ENCODE measurements around the gene FOSL2. TPM values are rescaled to one million over a fixed set of nuclear protein-coding genes. Genes with fewer than 3 reads are reported as not detected.
A peak's percentile ranks its signal among the peaks of the same experiment; 100 is the strongest.

FOSL2 gene
- total and polyA plus RNA-seq, 7 donors: 20.1 to 278 (median 74.7) TPM

DNA sequence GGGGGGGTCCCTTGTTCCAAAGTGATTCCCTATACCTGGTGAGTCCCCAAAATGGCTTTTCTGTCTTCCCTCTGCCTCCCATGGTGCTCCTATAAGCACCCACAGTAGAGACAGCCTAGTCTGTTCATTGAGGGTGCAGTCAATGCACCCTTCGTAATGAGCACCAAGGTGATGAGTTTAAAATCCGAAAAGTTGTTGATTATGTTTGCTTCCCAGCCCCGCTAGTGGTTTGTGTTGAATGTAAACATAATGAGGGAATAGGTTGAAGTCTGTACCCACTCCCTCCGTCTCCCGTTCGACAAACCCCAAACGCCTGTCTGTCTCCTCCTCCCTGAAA, 2.3 kb downstream of the FOSL2 start:
- intact Hi-C loops (cut with DNase I): loop anchor here (2.0 to 10.0 kb wide), 8 partner anchors 52 to 690 kb away; partner anchors contain the start of genes MRPL33 (in 2 of the 2), BABAM2 (in 1 of the 2) and RBKS (in 1 of the 2)
- peaks cover 0 to 11% of the 10 kb centered on the region in 2 donors for H3K36me3 ChIP-seq (ENCODE audit: insufficient read depth in 1 of 2, low read depth in 1 of 2)
- ATAC-seq (no peak), DNase-seq (no peak)
- peak overlapping the region; percentile 100 for H3K27ac ChIP-seq
- peak overlapping the region; percentile 100 for H3K4me3 ChIP-seq
- no peaks in the 10 kb centered on the region for H3K9me3 ChIP-seq
- no peaks in the 10 kb centered on the region for H3K27me3 ChIP-seq (ENCODE audit: insufficient read depth in 3 of 3, low read length in 2 of 3)
- WGBS, 3 donors: 2 to 7% (median 4%) methylated on average over 7 of the region's 7 CpGs
- TF ChIP-seq, protein P1, sequence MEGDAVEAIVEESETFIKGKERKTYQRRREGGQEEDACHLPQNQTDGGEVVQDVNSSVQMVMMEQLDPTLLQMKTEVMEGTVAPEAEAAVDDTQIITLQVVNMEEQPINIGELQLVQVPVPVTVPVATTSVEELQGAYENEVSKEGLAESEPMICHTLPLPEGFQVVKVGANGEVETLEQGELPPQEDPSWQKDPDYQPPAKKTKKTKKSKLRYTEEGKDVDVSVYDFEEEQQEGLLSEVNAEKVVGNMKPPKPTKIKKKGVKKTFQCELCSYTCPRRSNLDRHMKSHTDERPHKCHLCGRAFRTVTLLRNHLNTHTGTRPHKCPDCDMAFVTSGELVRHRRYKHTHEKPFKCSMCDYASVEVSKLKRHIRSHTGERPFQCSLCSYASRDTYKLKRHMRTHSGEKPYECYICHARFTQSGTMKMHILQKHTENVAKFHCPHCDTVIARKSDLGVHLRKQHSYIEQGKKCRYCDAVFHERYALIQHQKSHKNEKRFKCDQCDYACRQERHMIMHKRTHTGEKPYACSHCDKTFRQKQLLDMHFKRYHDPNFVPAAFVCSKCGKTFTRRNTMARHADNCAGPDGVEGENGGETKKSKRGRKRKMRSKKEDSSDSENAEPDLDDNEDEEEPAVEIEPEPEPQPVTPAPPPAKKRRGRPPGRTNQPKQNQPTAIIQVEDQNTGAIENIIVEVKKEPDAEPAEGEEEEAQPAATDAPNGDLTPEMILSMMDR (IDR thresholded peaks at IDR 0.05): no peak
- peaks cover 27% of the 10 kb centered on the region for H3K4me1 ChIP-seq

DNA sequence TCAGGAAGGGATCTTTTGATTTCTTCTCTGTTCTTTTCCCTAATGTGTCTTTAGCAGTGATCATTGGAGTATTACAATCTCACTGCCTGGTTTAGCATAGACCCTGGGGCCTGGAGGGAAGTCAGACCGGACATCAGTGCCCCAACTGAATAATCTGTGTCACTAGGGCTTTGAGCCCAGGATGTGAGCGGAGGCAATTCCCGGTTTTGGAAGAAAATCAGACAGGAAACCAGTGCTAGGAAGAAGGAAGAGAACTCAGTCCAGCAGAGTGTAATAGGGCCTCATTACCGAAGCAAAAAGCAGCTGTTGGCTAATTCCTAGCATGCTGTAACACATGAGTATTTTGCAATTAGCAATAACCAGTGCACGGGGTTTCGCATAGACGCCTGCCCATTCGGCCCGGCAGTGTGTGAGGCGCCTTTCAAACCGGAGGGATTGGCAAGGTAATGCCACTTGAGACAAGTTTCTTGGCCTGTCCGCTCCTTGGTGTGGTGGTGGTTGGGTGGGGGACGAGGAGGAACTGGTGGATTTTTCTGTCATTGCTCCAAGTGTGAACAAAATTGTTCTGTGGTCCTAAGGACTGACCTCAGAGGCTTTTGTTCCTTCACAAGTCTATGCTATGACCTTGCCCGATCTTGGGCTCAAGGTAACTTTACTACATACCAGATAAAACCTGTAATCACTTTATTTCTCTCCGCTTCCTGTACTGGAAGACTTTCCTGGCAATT, 2.8 kb downstream of the FOSL2 start:
- peak; percentile 18 to 35 (median 32) for ATAC-seq
- H3K9me3 ChIP-seq: no peaks in the 10 kb centered on the region
- peaks cover 0 to 17% of the 10 kb centered on the region in 2 donors for H3K36me3 ChIP-seq (ENCODE audit: insufficient read depth in 1 of 2, low read depth in 1 of 2)
- no peaks in the 10 kb centered on the region for H3K27me3 ChIP-seq (ENCODE audit: insufficient read depth in 3 of 3, low read length in 2 of 3)
- peaks cover 32% of the 10 kb centered on the region for H3K4me1 ChIP-seq
- peak overlapping the region; percentile 100 for H3K27ac ChIP-seq
- intact Hi-C loops (cut with DNase I): loop anchor here (2.0 to 10.0 kb wide), 8 partner anchors 53 to 691 kb away; partner anchors contain the start of genes MRPL33 (in 2 of the 2), BABAM2 (in 1 of the 2) and RBKS (in 1 of the 2)
- TF ChIP-seq, protein P1 (IDR thresholded peaks at IDR 0.05): no peak
- DNase-seq: peak; percentile 77 to 91
- 1 to 4% (median 3%) methylated on average over 15 of the region's 15 CpGs for WGBS, 3 donors
- peak overlapping the region; percentile 100 for H3K4me3 ChIP-seq

DNA sequence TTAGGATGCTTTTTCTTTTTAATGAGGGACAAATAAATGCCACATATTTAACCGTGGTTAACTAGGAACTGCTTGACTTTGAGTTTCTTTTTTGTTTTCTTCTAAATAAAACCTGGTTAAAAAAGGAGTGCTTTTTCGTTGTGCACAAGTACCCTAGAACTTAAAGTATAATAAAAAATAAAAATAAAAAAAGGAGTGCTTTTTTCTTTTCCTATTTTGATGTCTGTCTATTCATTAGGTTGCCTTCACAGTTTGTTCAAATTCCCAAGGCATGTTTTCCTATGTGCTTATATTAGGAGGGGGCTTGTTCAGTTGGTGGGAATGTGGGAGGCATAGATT, 4.4 kb downstream of the FOSL2 start:
- Histone ChIP-seq H3K27ac (peak overlapping the region; percentile 100), H3K4me1 (peaks cover 47% of the 10 kb centered on the region), H3K9me3 (no peaks in the 10 kb centered on the region), H3K27me3 (ENCODE audit: insufficient read depth in 3 of 3, low read length in 2 of 3) (no peaks in the 10 kb centered on the region), H3K36me3 (ENCODE audit: insufficient read depth in 1 of 2, low read depth in 1 of 2) (peaks cover 0 to 32% of the 10 kb centered on the region in 2 donors), H3K4me3 (peak overlapping the region; percentile 100)
- no peak for ATAC-seq
- no peak for DNase-seq
- intact Hi-C loops (cut with DNase I): loop anchor here (2.0 to 10.0 kb wide), 6 partner anchors 232 to 692 kb away; partner anchors contain the start of genes MRPL33 (in 2 of the 2), BABAM2 (in 1 of the 2) and RBKS (in 1 of the 2)
- TF ChIP-seq, protein P1 (IDR thresholded peaks at IDR 0.05): no peak
- WGBS, 3 donors: 25 to 34% (median 28%) methylated on average over 2 of the region's 2 CpGs

DNA sequence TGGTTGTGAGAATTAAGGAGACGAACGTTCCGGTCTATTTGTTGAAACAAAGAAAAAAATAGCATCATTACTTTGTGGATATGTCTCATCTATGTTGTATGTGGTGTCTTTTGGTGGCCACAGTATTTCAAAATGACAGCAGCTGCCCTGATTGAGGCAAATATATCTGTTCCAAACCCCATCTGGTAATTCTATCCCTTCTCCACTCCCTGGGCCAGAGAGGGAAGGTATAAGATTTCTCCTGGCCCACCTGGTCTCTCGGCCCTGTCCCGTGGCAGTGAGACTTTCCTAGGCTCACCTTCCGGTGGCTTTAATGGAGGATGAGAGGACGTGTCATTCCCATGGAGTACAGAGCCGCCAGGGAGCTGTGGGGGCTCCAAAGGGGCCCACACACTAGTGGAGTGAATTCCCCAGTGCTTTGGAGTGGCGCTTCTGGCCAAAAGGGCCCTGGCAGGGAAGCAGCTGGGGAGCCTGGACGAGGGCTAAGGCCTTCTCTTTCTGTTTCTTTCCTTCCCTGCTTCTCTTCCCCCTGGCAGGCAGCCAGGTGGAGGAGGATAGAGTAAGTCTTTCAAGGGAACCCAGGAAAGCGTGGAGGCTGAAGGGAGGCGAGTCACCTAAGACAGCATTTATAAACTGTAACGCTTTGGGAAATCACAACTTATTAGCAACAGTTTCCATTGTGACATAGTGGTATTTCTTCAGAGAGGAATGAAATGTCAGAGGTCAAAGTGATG, 5.6 kb downstream of the FOSL2 start:
- Histone ChIP-seq H3K27ac (peak overlapping the region; percentile 100), H3K4me1 (peaks cover 58% of the 10 kb centered on the region), H3K4me3 (peak overlapping the region; percentile 100), H3K36me3 (ENCODE audit: insufficient read depth in 1 of 2, low read depth in 1 of 2) (peaks cover 0 to 44% of the 10 kb centered on the region in 2 donors), H3K27me3 (ENCODE audit: insufficient read depth in 3 of 3, low read length in 2 of 3) (no peaks in the 10 kb centered on the region), H3K9me3 (no peaks in the 10 kb centered on the region)
- ATAC-seq (peak; percentile 39 to 57 (median 50)), DNase-seq (peak in 1 of 2 donors; percentile 69)
- intact Hi-C loops (cut with DNase I): loop anchor here (2.0 to 10.0 kb wide), 6 partner anchors 233 to 693 kb away; partner anchors contain the start of genes BABAM2 (in 2 of the 2), MRPL33 (in 2 of the 2) and RBKS (in 2 of the 2)
- TF ChIP-seq, protein P1 (IDR thresholded peaks at IDR 0.05): no peak
- WGBS, 3 donors: 32 to 44% (median 32%) methylated on average over 13 of the region's 13 CpGs
